Breast epithelium (tissue), 3 donors: ENCODE results near the gene ATG7.

ENCODE experiments used
- POLR2A ChIP-seq: fragments of 450-650 bp; IDR thresholded peaks from one replicate; pipeline ENCODE4 v1.6.1; 2016; ENCODE audit warnings: antibody characterized with exemption, mild to moderate bottlenecking, moderate library complexity
- POLR2AphosphoS5 ChIP-seq, 3 donors: sonication (generic); formaldehyde crosslinking; IDR thresholded peaks; one replicate each; pipeline ENCODE4 v1.6.1; 2017; ENCODE audit warnings: antibody characterized with exemption in 3 of 3
- TF ChIP-seq, protein P1 (sequence below), 3 donors: fragments of 450-650 bp; IDR thresholded peaks; one replicate each; pipeline ENCODE4 v1.5.1; 2016 to 2017; ENCODE audit warnings: antibody characterized with exemption in 3 of 3, mild to moderate bottlenecking in 3 of 3, moderate library complexity in 3 of 3

DNA sequence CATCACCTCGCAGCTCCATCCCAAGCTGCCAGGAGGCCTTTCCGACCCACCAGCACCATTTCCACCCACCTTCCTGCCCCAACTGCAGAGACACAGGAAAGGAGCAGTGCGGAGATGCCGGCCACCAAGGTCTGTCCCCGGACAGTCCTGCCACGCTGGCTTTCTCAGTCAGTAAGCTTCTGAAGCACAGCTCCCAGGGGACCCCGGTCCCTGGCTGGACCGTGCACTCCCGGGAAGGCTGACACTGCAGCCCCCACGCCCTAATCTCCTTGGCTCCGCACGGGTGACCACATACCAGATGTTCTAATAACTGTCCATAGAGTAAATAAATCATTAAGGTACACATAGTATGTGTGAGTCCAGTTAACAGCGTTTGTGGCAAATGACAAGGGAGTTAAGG, 298.1 kb downstream of the ATG7 start:
- TF ChIP-seq, protein P1, sequence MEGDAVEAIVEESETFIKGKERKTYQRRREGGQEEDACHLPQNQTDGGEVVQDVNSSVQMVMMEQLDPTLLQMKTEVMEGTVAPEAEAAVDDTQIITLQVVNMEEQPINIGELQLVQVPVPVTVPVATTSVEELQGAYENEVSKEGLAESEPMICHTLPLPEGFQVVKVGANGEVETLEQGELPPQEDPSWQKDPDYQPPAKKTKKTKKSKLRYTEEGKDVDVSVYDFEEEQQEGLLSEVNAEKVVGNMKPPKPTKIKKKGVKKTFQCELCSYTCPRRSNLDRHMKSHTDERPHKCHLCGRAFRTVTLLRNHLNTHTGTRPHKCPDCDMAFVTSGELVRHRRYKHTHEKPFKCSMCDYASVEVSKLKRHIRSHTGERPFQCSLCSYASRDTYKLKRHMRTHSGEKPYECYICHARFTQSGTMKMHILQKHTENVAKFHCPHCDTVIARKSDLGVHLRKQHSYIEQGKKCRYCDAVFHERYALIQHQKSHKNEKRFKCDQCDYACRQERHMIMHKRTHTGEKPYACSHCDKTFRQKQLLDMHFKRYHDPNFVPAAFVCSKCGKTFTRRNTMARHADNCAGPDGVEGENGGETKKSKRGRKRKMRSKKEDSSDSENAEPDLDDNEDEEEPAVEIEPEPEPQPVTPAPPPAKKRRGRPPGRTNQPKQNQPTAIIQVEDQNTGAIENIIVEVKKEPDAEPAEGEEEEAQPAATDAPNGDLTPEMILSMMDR (IDR thresholded peaks at IDR 0.05) = no peak
- TF ChIP-seq POLR2A = no peak
- TF ChIP-seq POLR2AphosphoS5 (IDR thresholded peaks at IDR 0.05) = no peak
